OCI-LY3 (cell line): Measurements from ENCODE around the gene SLC24A4.
"Not testable (repeated sequence)": the region's sequence is repeated elsewhere in the genome, so short reads cannot be mapped to it uniquely, and the experiment has no call there.

Source experiments
- H2AFZ ChIP-seq: fragments of 200-600, 300-600 bp; shearing (Covaris generic); 2 replicates; pipeline ENCODE4 v1.6.0; 2014; ENCODE audit warnings: antibody characterized with exemption, low read depth, low read length
- H3K27ac ChIP-seq: fragments of 200-600, 300-600 bp; sonication (generic); 2 replicates; pipeline ENCODE4 v1.5.1; 2014; ENCODE audit warnings: mild to moderate bottlenecking, low read length, moderate library complexity, mixed read lengths
- H3K27me3 ChIP-seq: fragments of 200-600, 300-600 bp; sonication (generic); 2 replicates; pipeline ENCODE4 v1.6.1; 2014; ENCODE audit warnings: low read depth, low read length, mixed read lengths
- H3K36me3 ChIP-seq: fragments of 200-600, 300-600 bp; sonication (generic); replicated peaks from 2 replicates; pipeline ENCODE3; 2014; ENCODE audit warnings: low read depth, low read length, mixed read lengths
- H3K4me1 ChIP-seq: fragments of 300-600, 200-600 bp; sonication (generic); 2 replicates; pipeline ENCODE4 v1.6.1; 2014; ENCODE audit warnings: low read length, mixed read lengths
- H3K4me2 ChIP-seq: fragments of 200-600, 300-600 bp; sonication (generic); 2 replicates; pipeline ENCODE4 v1.6.1; 2014; ENCODE audit warnings: low read length, mixed read lengths
- H3K4me3 ChIP-seq: fragments of 300-600, 200-600 bp; sonication (generic); 2 replicates; pipeline ENCODE4 v1.5.1; 2014; ENCODE audit warnings: antibody characterized with exemption, mild to moderate bottlenecking, low read length, moderate library complexity
- H3K79me2 ChIP-seq: fragments of 300-600, 200-600 bp; shearing (Covaris generic); 2 replicates; pipeline ENCODE4 v1.6.1; 2014; ENCODE audit warnings: mild to moderate bottlenecking, low read length, mixed read lengths
- H3K9ac ChIP-seq: fragments of 300-600, 200-600 bp; shearing (Covaris generic); 2 replicates; pipeline ENCODE4 v1.6.0; 2014; ENCODE audit warnings: mild to moderate bottlenecking, low read length, moderate library complexity
- H3K9me3 ChIP-seq: fragments of 200-600, 300-600 bp; shearing (Covaris generic); 2 replicates; pipeline ENCODE4 v1.6.1; 2014; ENCODE audit warnings: low read length, mixed read lengths; ENCODE audit not compliant: insufficient read depth
- H4K20me1 ChIP-seq: fragments of 200-600, 300-600 bp; sonication (generic); 2 replicates; pipeline ENCODE4 v1.6.1; 2016; ENCODE audit warnings: low read length, mixed read lengths; ENCODE audit not compliant: insufficient read depth
- EZH2phosphoT487 ChIP-seq: fragments of 200-600 bp; shearing (Covaris generic); IDR thresholded peaks from 2 replicates; pipeline ENCODE4 v1.6.1; 2018; ENCODE audit warnings: antibody characterized with exemption, mixed run types, low read depth
- TF ChIP-seq, protein P1 (sequence below): fragments of 200-600, 300-600 bp; sonication (generic); IDR thresholded peaks from 2 replicates; pipeline ENCODE4 v1.5.1; 2014; ENCODE audit warnings: antibody characterized with exemption, low read length, low read depth

The SLC24A4 gene

DNA sequence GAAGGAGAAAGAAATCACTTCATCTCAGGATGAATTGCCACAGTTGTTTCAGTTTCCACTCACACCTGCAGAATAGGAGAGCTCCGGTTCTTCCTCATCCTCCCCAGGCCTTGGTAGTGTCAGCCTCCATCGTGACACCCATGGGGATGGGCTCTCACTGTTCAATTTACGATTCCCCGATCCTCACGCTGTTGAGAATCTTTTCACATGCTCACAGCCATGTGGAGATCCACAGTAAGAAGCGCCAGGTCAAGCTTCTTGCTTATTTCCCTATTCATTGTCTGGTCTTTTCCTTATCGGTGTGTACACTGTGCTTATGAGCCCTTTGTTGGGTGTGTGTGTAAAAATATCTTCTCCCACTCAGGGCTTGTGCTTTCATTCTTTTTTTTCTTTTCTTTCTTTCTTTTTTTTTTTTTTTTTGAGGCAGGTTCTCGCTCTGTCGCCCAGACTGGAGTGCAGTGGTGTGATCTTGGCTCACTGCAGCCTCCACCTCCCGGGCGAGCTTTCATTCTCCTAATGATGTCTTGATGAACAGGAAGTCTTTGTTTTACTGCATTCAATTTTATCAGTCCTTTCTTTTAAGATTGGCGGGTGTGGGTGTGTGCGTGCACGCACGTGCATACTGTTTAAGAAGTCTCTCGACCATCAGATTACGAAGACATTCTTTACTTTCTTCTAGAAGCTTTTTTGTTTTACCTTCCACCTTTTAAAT is 212.1 kb downstream of the SLC24A4 start:
- H3K27me3 ChIP-seq, result no peaks in the 10 kb centered on the region
- no peak for TF ChIP-seq EZH2phosphoT487
- TF ChIP-seq, protein P1, sequence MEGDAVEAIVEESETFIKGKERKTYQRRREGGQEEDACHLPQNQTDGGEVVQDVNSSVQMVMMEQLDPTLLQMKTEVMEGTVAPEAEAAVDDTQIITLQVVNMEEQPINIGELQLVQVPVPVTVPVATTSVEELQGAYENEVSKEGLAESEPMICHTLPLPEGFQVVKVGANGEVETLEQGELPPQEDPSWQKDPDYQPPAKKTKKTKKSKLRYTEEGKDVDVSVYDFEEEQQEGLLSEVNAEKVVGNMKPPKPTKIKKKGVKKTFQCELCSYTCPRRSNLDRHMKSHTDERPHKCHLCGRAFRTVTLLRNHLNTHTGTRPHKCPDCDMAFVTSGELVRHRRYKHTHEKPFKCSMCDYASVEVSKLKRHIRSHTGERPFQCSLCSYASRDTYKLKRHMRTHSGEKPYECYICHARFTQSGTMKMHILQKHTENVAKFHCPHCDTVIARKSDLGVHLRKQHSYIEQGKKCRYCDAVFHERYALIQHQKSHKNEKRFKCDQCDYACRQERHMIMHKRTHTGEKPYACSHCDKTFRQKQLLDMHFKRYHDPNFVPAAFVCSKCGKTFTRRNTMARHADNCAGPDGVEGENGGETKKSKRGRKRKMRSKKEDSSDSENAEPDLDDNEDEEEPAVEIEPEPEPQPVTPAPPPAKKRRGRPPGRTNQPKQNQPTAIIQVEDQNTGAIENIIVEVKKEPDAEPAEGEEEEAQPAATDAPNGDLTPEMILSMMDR, result no peak
- no peak overlapping the region for H3K9ac ChIP-seq
- H4K20me1 ChIP-seq, result no peaks in the 10 kb centered on the region
- peaks cover 20% of the 10 kb centered on the region for H3K4me1 ChIP-seq
- no peaks in the 10 kb centered on the region for H3K79me2 ChIP-seq
- H3K4me3 ChIP-seq, result no peak overlapping the region
- H3K4me2 ChIP-seq, result peak overlapping the region; percentile 28; the same call in 1 of the 2 replicates
- no peak overlapping the region for H3K27ac ChIP-seq
- H3K36me3 ChIP-seq, result no peaks in the 10 kb centered on the region
- H2AFZ ChIP-seq, result no peak overlapping the region
- no peaks in the 10 kb centered on the region for H3K9me3 ChIP-seq

DNA sequence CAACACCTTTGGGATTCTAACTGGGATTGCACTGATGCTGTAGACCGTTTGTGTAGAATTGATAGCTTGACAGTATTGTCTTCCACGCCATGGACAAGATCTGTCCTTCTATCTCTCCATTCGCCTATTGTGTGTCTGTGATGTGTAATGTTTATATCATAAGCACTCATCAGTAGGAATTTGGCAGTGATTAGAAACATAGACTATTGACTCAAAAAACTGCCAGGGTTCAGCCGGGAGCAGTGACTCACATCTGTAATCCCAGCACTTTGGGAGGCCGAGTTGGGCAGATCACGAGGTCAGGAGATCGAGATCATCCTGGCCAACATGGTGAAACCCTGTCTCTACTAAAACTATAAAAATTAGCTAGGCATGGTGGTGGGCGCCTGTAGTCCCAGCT is 213.3 kb downstream of the SLC24A4 start:
- H3K4me3 ChIP-seq, H3K9me3 ChIP-seq, H3K27me3 ChIP-seq, H3K36me3 ChIP-seq, H2AFZ ChIP-seq, H3K27ac ChIP-seq, H4K20me1 ChIP-seq, H3K79me2 ChIP-seq, H3K4me2 ChIP-seq, H3K9ac ChIP-seq: not testable (repeated sequence)
- peaks cover 15% of the 10 kb centered on the region for H3K4me1 ChIP-seq

DNA sequence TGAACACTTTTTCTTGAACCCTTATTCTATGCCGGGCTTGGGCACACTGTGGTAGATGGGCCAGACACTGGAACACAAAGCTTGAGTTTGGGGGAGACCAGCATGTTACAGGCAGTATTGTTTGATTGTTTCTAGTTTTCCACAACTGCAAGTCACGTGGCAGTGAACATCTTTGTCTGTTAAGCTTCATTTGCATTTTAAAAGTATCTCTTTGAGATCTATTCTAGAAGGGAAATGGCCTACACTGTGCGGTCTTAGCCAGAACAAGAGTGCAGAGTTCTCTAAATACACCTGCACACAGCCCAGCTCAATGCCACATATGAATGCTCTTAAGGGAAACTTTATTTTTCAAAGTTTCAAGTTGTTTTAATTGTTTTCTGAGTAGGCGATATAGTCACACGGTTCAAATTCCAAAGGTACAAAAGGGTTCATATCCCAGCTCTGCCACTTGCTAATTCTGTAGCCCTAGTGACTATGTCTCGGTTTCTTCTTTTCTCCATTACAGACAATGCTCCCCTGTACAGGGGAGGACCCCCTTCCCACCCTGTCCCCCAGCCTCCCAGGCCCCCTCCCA is 215.5 kb downstream of the SLC24A4 start:
- H3K79me2 ChIP-seq, result no peaks in the 10 kb centered on the region

DNA sequence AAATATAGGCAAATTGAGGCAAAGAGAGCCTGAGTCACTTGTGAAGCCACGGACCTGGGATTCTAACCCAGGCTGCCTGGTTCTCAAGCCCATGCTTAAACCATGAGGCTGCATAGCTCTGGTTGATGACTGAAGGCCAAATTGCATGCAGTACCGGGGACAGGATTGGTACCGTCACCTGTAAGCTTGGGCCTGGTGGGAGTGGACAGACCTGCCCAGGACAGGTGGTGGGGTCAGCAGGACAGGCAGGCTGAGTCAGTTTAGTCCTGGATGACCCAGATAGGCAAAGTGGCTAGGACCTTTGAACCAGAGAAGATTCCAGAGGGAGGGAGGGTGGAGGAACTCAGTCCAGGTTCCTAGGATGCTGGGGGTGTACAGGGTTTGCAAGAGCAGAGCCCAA is 216.5 kb downstream of the SLC24A4 start:
- H3K4me2 ChIP-seq, result no peak overlapping the region
- H3K9me3 ChIP-seq, result no peaks in the 10 kb centered on the region
- H3K79me2 ChIP-seq, result no peaks in the 10 kb centered on the region
- H3K4me3 ChIP-seq, result no peak overlapping the region
- H3K9ac ChIP-seq, result no peak overlapping the region
- no peak for TF ChIP-seq EZH2phosphoT487
- TF ChIP-seq, protein P1, result no peak
- H4K20me1 ChIP-seq, result no peaks in the 10 kb centered on the region
- no peak overlapping the region for H2AFZ ChIP-seq
- peaks cover 11% of the 10 kb centered on the region for H3K4me1 ChIP-seq
- H3K36me3 ChIP-seq, result no peaks in the 10 kb centered on the region
- no peaks in the 10 kb centered on the region for H3K27me3 ChIP-seq
- H3K27ac ChIP-seq, result no peak overlapping the region

More for the DNA sequence above, 215.5 kb downstream of the SLC24A4 start:
- Histone ChIP-seq H3K9me3 (no peaks in the 10 kb centered on the region), H3K27me3 (no peaks in the 10 kb centered on the region), H3K36me3 (no peaks in the 10 kb centered on the region), H3K9ac (no peak overlapping the region), H3K4me3 (no peak overlapping the region), H4K20me1 (no peaks in the 10 kb centered on the region), H3K4me1 (peaks cover 6% of the 10 kb centered on the region; the same call in 1 of the 2 replicates), H3K4me2 (no peak overlapping the region), H3K27ac (no peak overlapping the region), H2AFZ (no peak overlapping the region)
- no peak for TF ChIP-seq EZH2phosphoT487
- TF ChIP-seq, protein P1, result no peak
